ENCODE measurements around the gene PAOX.
"Not testable (repeated sequence)": the region's sequence is repeated elsewhere in the genome, so short reads cannot be mapped to it uniquely, and the experiment has no call there.

Gene PAOX

DNA sequence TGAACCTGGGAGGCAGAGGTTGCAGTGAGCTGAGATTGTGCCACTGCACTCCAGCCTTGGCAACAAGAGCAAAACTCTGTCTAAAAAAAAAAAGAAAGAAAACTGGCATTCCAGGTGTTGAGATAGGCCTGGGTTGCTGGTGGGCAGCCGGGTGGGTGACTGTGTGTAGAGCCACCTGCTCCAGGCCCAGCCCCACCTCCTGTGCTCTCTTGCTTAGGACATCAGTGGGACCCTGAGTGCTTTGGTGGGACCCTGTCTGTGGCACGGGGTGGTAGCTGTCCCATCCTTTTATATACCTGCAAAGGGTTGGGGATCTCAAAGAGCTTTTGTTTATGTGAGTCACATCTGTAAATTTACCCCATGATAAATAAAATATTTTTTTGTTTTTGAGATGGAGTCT, 6.2 kb downstream of the PAOX start:
- no peak for DNase-seq (ENCODE audit: low spot score)

DNA sequence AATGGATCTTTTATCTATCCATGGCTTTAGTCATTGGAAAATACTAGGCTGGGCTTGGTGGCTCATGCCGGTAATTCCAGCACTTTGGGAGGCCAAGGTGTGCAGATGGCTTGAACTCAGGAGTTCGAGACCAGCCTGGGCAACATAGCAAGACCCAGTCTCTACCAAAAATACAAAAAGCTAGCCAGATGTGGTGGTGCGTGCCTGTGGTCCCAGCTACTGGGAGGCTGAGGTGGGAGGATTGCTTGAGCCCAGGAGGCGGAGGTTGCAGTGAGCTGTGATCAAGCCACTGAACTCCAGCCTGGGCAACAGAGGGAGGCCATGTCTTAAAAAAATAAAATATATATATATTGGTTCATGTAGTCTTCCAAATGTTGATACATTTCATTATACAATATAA, 7.9 kb downstream of the PAOX start:
- not testable (repeated sequence) for DNase-seq (ENCODE audit: low spot score)

DNA sequence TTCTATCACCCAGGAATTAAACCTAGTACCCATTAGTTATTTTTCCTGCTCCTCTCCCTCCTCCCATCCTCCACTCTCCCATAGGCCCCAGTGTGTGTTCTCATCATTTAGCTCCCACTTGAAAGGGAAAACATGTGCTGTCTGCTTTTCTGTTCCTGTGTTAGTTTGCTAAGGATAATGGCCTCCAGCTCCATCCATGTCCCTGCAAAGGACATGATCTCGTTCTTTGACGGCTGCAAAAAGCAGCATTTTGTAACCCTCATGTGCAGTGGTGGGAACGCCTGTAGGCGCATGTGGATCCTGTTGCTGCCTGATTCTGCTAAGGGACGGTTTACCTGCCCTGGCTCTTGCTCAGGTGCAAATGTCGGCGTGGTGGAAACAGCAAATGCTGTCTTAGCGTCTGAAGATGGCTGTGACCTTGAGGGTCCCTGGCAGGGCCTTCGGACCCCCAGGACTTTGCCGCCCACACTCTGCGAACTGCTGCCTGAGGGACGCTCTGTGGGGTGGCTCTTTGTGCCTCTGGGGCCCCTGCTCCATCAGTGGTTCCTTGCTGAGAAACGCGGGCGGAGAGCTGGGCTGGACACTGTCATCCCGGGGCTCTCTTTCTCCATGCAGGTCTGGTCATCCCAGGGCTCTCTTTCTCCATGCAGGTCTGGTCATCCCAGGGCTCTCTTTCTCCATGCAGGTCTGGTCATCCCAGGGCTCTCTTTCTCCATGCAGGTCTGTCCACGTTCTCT, 9.3 kb downstream of the PAOX start:
- DNase-seq (ENCODE audit: low spot score), result no peak

DNA sequence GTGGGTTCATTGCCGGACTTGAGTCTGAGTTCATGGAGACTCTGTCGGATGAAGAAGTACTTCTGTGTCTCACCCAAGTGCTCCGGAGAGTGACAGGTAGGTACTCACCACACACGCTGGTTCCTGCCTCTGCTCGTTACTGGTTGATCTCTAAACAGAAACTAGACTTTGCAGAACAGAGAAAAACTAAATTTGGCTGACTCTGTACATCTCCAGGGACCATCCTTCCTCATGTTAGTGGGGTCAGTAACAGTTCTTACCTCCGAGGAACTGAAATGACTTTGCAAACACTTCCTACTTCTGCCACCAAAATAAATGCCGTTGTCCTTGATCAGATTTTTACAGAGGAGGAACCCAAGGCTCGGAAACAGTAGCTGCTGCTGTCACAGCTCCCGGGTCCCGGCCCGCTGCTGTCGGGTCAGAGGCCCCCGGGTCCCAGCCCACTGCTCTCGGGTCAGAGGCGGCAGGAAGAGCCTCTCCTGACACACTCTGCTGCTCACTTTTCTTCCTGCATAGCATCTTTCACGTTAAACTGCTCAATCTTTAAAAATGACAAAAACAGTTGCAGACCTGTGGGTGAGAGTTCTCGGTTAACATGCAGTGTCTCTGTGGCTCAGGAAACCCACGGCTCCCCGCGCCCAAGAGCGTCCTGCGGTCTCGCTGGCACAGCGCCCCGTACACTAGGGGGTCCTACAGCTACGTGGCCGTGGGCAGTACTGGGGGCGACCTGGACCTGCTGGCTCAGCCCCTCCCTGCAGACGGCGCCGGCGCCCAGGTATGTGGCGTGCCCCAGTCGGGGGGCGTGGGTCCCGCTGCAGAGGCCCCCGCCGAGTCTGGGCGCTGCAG, 10.1 kb downstream of the PAOX start:
- DNase-seq (ENCODE audit: low spot score), result no peak

DNA sequence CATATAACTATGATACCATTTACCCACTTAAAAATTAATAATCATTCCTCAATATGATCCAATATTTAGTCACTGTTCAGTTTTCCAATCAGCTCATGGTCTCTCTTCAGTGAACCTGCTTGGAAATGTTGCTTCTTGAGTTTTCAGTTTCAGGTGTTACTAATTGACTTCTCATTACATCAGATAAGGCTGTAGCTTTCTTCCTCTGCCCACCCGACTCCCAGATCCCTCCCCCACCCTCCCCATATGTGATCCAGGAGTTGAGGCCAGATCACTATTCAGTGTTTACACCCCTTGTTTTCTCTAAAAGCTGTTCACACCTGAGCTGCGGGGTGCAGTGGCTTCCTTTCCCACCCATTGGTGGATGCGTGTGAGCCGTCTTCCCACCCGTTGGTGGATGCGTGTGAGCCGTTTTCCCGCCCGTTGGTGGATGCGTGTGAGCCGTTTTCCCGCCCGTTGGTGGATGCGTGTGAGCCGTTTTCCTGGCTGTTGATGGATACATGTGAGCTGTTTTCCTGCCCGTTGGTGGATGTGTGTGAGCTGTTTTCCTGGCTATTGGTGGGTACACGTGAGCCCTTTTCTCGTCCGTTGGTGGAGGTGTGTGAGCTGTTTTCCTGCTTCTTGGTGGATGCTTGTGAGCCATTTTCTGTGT, 11.7 kb downstream of the PAOX start:
- no peak for DNase-seq (ENCODE audit: low spot score)

DNA sequence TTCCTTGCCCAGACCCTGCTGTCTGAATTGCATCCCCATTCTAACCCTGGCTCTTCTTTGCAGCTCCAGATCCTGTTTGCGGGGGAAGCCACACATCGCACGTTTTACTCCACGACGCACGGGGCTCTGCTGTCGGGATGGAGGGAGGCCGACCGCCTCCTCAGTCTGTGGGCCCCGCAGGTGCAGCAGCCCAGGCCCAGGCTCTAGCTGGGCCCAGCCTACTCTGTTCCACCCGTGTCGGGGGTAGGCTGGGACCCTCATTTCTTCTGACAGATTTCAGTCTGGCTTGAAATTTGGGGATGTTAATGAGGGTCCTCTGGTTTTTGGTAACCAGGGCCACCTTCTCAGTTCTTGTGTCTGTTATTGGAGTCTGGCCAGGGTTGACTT, 12.2 kb downstream of the PAOX start:
- DNase-seq (ENCODE audit: low spot score), result no peak

DNA sequence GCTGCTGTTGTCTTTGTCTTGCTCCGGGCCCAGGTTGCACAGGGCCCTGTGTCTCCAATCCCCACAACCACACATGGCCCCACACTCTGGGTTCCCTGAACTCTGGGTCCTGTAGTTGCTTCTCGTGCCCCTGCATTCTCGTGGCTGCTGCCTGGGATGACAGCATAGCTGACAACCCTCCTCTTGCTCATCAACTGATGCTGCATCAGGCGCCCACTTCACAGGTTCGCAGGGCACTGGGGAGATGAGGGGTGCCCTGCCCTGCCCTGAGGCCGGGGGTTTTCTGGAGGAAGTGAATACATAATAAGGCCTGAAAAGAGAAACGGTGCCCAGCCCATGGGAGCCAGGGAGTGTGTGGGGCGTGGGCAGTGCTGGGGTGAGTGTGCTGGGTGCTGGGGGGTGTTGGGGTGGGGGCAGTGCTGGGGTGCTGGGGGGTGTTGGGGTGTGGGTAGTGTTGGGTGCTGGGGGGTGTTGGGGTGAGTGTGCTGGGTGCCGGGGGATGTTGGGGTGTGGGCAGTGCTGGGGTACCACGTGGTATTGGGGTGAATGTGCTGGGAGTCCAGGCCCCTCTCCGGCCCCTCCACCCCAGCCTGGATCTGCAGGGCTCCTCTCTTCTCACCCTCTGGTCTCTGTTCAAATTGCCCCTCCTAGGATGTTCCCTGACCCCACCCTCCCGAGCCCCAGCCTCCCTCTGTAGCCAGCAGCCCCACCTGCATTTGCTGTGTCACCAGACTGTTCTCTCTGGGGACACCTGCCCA, 12.9 kb downstream of the PAOX start:
- DNase-seq (ENCODE audit: low spot score), result no peak

DNA sequence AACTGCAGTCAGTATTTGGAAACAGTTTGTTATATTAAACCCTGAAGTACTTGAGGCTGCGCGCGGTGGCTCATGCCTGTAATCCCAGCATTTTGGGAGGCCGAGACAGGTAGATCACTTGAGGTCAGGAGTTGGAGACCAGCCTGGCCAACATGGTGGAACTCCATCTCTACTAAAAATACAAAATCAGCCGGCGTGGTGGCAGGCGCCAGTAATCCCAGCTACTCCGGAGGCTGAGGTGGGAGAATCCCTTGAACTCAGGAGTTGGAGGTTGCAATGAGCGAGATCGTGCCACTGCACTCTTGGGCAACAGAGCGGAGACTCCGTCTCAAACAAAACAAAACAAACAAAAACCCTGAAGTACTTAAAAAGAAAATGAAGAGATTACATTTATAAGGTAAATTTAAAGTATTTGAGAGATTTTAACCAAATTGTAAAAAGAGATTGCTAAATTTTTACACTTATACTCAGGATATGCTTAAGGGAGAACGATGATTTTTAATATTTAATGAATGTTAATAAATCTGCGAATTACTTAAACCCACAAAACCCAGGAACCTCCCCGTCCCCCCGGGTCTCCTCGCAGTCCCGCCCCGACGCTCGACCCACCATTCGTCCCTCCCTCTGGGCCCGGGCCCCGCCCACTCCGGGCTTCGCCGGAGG, 14.5 kb downstream of the PAOX start:
- DNase-seq (ENCODE audit: low spot score), result peak; percentile 99

DNA sequence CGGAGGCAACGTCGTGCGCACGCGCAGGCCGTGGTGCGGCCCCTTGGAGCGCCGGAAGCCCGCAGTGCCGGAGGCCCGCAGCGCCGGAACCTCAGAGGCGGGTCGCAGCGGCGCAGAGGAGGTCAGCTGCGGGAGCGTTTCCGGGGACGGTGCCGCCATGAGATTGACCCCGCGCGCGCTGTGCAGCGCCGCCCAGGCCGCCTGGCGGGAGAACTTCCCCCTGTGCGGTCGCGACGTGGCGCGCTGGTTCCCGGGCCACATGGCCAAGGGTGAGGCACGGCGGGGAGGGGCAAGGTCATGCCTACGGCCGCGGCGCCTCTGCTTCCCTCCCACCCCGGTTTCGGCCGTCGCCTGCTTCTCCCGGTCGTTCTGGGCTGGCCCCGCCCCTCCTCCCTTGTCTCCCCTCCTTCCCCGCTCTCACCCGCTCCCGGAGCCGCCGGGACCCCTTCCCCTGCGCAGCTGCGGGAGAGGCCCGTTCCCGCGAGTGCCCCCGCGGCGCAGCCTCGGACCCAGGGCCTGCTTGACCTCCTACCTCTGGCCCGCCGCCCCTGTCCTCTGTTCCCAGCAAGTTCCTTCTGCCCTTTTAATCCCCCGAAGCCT, 15.1 kb downstream of the PAOX start, which contains the start of gene MTG1:
MTG1 (plus strand) TSS at position 94 of the 600 bp plus-strand sequence; CDS start at position 158, 64 bp downstream.
- DNase-seq (ENCODE audit: low spot score), result peak; percentile 78

DNA sequence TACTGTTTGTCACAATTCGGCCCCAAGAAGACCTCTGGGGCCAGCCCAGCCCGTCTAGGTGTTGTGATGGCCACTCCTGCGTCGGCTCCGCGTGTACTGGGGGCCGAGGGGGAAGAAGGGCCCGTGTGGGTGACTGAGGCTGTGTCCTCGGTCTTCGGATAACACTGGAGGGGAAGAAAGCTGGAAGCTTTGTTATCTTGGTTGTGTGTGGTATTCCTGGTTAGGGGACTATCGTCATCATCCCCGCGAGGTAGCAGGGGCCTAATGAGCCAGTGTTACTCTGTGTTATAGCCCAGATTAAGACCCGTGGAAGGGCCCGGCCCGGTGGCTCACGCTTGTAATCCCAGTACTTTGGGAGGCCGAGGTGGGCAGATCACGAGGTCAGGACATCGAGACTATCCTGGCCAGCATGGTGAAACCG, 15.7 kb downstream of the PAOX start:
- no peak for DNase-seq (ENCODE audit: low spot score)

DNA sequence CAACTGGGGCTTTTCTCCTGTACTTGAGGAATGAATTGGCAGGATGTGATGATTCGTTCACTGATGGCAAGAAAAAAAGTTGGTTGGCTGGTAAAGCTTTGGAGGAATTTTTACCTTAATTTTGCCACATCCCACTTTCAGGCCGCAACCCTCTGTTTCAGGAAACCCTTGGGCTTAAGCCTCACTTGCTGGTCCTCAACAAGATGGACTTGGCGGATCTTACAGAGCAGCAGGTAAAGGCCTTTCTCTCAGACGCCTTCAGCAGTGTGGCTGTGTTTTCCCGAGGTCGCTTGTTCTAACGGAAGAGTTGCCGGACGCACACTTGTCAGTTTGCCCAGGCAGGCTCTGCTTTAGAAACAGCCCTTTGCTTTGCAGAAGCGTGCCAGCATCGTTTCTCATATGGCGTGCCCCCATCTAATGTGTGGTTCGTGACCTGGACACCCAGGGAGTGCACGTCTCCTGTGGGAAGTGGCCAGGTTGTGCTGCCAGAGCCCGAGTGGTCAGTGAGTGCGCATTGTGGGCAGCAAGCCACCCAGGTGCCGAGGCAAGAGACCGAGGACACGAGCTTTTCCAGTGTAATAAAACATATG, 17.1 kb downstream of the PAOX start:
- no peak for DNase-seq (ENCODE audit: low spot score)

DNA sequence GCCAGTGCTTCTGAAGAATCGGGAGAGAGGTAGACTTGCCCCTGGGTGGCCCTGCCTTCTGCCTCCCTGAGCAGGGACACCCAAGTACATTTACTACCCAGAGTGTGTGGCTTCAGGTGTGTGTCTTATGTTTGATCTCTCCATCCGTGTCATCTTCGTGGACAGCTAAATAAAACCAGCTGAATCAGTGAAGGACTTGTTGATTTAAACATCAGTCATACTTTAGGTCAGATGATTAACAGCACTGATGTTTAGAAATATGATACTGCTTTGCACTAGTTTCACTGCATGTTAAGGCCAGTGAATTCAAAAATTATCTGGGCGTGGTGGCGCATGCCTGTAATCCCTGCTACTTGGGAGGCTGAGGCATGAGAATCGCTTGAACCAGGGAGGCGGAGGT, 18.9 kb downstream of the PAOX start:
- no peak for DNase-seq (ENCODE audit: low spot score)

DNA sequence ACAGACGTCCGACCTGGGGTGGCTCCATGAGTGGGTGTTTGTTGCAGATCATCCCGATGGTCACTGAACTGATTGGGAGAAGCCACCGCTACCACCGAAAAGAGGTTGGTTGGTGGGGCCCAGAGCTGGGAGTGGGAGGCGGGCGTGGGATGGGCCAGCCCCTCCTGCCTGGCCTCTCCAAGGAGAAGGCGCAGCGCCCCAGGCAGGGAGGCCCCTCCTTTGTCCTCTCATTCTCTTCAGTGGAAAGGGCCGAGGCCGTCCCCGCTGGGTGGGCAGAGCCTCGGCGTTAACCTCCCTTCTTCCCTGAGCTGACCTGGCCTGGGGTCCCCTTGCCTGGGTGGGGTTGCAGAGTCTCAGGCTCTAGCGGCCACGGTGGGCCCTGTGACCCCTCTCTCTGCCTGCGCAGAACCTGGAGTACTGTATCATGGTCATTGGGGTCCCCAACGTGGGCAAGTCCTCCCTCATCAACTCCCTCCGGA, 20.1 kb downstream of the PAOX start:
- no peak for DNase-seq (ENCODE audit: low spot score)

DNA sequence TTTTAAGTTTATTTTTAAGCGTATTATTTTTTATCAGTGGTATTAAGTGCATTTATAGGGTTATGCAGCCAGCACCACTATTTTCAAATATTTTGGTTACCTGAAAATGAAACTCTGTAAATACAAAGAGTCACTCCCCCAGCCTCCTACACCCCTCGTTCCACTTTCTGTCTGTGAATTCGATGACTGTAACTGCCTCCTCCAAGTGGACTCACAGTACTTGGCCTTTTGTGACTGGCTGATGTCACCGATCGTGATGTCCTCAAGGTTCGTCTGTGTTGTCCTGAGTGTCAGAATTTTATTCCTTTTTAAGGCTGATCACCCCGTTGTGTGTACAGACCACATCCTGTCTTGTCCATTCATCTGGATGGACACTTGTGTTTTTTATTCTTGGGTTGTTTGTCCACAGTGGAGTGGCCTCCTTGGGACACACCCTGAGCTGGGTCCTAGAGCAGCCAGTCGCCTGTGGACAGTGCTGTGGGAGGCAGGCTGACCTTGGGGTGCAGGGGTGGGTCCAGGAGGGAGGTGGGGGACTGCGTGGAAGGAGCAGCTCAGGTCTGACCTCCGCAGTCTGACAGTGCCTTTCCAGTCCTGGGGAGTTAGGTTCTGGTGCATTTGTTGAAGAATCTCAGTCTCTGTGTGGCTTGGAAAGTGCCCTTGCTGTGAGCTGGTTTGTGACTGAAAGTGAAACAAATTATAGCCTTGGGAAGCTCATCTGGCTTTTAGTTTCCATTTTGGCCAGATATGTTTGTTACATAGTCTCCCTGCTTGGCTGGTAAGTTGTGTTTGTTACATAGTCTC, 21.8 kb downstream of the PAOX start:
- no peak for DNase-seq (ENCODE audit: low spot score)

DNA sequence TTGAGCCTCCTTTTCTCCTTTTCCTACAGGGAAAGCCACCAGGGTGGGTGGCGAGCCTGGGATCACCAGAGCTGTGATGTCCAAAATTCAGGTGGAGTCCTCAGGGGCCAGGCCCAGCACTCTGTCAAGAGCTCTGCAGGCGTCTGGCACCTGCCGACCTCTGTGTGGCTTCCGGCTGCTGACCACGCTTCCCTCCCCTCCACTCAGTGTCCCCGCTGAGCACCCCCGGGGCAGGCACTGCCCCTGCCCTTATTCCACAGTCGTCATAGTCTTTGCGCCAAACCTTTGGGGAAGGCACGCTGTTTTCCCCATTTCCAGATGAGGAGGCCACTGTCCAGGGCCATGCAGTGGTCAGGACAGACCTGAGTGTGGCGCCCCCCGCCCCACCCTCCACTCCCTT, 22.4 kb downstream of the PAOX start:
- no peak for DNase-seq (ENCODE audit: low spot score)

DNA sequence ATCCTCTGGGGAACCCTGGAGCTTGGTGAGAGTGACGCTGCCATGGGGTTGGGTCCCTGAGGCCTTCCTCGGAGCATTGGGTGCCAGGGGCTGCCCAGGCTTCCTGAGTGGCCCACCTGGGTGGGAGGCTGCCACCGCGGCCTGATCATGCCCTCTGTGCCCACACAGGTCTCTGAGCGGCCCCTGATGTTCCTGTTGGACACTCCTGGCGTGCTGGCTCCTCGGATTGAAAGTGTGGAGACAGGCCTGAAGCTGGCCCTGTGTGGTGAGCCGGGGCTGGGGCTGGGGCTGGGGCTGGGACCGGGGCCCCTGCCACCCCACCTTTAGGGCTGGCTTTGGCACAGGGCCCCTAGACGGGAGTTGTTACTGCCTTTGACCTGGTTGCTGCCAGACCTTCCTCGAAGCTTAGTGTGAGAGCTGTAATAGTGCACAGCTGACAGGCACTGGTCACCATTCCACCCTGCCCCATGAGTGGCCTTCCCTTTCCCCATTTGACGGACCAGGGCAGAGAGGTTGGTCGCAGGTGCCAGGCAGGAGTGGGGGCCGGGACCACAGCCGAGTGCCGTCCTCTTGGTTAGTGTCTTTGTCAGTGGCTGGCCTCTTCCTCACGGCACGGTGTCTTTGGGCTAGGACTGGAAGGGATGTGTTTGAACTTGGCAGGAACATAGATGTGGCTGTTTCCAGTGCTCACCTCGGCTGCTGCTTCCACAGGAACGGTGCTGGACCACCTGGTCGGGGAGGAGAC, 23.1 kb downstream of the PAOX start:
- DNase-seq (ENCODE audit: low spot score), result no peak

DNA sequence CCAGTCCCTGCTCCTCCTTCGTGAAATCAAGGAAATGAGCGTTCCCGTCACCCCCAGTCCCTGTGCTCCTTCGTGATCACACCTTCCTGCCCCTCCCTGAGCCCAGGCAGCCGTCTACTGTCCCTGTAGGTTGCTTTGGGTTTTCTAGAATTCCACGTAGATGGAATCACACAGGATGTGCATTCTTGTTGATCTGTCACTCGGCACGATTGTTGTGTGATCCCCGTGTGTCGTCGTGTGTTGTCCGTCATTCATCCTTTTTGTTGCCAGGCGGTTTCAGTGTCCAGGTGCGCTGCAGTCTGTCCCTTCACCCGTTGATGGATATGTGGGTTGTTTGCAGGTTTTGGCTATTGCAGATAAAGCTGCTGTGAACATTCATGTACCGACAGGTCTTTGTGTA, 24.3 kb downstream of the PAOX start:
- DNase-seq (ENCODE audit: low spot score), result no peak

DNA sequence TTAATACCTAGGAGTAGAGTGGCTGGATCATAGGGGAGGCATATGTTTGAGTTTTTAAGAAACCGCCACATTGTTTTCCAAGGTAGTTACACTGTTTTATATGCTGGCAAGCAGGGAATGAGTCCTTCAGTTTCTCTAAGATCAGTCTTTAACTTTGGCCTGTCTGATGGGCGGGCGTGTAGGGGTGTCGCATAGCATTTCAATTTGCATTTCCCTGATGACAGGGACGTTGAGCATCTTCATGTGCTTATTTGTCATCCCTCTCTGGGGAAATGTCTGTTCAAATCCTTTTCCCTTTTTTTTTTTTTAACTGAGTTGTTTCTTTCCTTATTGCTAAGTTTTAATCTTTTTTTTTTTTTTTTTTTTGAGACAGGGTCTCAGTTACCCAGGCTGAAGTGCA, 24.7 kb downstream of the PAOX start:
- DNase-seq (ENCODE audit: low spot score), result no peak

DNA sequence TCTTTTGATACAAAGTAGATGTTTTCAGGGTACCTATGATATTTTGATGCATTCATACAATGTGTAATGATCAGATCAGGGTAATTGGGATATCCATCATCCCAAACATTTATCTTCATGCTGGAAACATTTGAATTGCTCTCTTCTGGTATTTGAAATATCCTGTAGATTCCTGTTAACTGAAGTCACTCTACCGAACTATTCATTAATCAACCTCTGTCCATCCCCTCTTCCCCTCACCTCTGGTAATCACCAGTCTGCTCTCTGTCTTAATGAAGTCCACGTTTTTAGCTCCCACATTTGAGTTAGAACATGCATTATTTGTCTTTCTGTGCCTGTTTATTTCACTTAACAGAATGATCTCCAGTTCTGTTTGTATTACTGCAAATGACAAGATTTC, 26.2 kb downstream of the PAOX start:
- no peak for DNase-seq (ENCODE audit: low spot score)
